Retinal pigment epithelial cell (primary cell): Measurements from ENCODE around the gene MFSD6.

ENCODE experiments used
- DNase-seq: peaks from one replicate; pipeline ENCODE4 v3.0.0-alpha.2; 2010; ENCODE audit warnings: low read depth
- H3K4me3 ChIP-seq: 2 replicates; pipeline ENCODE4 v1.5.1; 2011; ENCODE audit warnings: mild to moderate bottlenecking, low read length, control low read depth, moderate library complexity
- CTCF ChIP-seq: conservative IDR thresholded peaks from 2 replicates; pipeline ENCODE4 v1.5.1; 2011; ENCODE audit warnings: low read depth, low read length, control low read depth, inconsistent platforms

MFSD6 gene

GRCh38 chr2:190532581-190532980, 124.4 kb downstream of the MFSD6 start:
- no peak for TF ChIP-seq CTCF
- no peak overlapping the region for H3K4me3 ChIP-seq
- DNase-seq, result no peak

- H3K4me3 ChIP-seq, result peak overlapping the region; percentile 71
- no peak for DNase-seq
- no peak for TF ChIP-seq CTCF
These were observed 125.2 kb downstream of the MFSD6 start for GRCh38 chr2:190533175-190533967.

GRCh38 chr2:190533968-190534309, 125.8 kb downstream of the MFSD6 start:
- DNase-seq, result no peak
- no peak for TF ChIP-seq CTCF
- peak overlapping the region; percentile 71 for H3K4me3 ChIP-seq

GRCh38 chr2:190534310-190535120, 126.4 kb downstream of the MFSD6 start, which contains the start of gene NEMP2:
NEMP2 (minus strand) TSS chr2:190534722; CDS start chr2:190534655, 67 bp downstream.
- peak within 1 kb of the TSS; percentile 71 for H3K4me3 ChIP-seq
- no peak for DNase-seq
- TF ChIP-seq CTCF, result no peak

GRCh38 chr2:190535121-190535439, 126.9 kb downstream of the MFSD6 start:
- H3K4me3 ChIP-seq, result peak overlapping the region; percentile 71
- no peak for DNase-seq
- no peak for TF ChIP-seq CTCF

GRCh38 chr2:190535586-190535985, 127.4 kb downstream of the MFSD6 start:
- peak overlapping the region; percentile 71 for H3K4me3 ChIP-seq
- no peak for DNase-seq
- TF ChIP-seq CTCF, result no peak
